GM18520 (cell line): ENCODE measurements around the gene LHX3.

Experiments
- ATAC-seq: cut with Tn5 transposase; IDR thresholded peaks from one replicate; pipeline ENCODE4 v1.9.1; 2021; ENCODE audit not compliant: unreplicated experiment

Gene LHX3

DNA sequence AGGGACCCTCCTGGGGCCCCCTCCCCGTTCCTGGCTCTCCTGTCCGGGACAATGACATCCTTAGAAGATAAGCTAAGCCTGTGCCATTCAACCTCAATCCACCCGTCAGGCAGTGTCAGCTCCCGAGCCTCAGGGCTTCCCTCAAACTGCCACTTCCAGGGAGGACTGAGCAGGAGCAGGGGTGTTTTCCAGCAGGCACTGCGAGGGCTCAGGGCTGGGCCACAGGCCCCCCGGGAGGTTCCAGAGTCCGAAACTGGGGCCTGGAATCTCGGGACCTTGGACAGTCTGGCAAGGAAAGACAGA, 26.2 kb downstream of the LHX3 start:
- ATAC-seq: no peak

DNA sequence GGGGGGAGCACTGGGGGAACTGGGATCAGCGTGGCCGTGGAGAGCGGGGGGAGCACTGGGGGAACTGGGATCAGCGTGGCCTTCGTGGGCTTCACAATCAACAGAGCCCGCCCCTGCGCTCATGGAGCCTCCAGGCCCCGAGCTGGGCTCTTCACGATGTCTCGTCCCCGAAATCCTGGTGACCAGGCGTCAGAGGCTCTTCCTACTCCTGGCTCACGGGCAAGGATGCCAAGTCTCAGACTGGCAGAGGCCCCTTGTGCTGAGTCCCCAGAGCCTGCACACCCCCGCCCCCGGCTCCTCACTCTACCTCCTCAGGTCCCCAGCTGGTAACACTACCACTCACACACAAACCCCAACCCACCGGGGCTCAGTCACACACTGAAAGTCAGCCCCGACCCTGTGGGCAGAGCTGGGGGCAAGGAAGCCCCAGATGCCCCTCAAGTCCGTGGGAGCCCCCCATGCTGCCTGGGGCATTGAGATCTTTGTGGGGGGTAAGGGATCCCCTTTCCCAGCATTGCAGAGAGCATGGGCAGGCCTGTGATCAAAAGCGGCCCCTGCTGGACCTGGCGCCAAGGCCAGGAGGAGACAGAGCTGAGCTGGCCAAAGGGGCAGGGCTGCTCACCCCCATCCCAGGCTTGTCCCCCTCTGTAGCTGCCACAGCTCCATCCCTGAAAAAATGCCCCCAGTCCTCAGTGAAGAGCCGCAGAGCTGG, 26.7 kb downstream of the LHX3 start:
- ATAC-seq: no peak

DNA sequence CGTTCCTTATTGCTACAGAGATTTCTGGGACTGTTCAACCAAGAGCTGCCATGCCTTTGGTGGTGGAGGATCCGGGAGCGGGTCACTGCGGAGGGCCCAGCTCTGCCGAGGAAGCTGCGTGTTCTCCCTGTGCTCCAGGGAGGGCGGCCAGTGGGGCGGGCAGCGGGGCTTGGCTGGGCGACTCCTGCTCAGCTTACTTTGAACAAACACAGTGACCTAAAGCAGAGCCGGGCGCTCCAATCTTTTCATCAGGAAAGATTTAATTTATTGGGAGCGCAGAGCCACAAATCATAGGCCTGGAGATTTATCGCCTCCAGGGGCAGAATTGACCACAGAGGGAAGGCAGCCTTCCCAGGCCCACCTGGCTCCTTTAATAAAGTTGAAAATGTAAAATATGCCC, 27.7 kb downstream of the LHX3 start:
- ATAC-seq: no peak

DNA sequence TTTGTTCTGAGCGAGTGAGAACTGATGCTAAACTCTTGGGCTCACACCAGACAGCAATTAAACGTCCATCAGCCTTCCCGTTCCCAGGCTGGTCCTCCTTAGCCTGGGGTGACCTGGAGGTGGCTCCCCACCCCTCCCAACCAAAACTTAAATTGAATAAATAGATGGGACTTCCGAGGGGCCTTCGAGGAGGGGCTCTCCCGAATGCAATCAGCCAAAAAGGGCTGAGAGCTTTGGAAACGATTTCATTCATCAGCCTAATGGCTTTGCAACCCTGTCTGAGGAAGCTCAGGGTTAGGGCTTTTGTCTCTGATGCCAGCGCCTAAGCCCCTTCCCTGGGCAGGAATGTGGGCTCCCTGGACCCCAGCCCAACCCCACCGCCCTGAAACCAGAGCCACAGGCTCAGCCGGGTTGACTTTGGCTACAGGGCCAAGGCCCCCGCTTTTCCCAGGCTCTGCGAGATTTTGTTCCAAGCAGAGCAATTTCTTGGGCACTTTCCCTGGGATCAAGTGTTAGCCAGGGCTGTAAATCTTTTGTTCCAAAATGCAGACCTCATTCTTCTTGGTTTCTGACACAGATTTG, 29.2 kb downstream of the LHX3 start:
- ATAC-seq: no peak

DNA sequence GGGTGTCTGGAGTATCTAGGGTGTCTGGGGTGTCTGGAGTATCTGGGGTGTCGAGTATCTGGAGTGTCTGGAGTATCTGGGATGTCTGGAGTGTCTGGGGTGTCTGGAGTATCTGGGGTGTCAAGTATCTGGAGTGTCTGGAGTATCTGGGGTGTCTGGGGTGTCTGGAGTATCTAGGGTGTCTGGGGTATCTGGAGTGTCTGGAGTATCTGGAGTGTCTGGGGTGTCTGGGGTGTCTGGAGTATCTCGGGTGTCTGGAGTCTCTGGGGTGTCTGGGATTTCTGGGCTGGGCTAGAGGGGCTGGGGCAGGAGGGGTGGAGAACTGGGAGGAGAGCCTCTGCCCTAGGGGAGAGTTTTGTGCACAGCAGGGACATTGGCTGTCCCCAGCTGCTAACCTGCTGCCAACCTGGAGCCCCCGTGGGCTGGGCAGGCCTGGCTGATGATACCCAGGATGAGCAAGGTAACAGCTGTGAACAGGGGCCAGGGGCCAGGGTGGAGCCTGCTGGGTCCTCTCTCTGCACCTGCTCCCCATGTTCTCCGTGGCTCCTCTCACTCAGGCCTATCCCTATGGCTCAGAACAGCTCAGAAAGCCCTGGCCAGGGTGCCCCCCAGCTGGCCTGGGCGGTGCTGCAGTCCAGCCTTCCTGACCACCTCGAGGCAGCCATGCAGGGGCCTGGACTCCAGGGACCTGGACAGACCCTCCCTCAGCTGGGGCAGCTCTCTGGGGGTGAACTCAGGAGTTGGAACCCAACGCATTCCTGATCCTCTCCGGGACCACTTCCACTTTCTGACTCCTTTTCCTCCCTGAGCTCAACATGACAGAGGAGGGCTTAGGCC, 29.9 kb downstream of the LHX3 start:
- ATAC-seq: no peak

DNA sequence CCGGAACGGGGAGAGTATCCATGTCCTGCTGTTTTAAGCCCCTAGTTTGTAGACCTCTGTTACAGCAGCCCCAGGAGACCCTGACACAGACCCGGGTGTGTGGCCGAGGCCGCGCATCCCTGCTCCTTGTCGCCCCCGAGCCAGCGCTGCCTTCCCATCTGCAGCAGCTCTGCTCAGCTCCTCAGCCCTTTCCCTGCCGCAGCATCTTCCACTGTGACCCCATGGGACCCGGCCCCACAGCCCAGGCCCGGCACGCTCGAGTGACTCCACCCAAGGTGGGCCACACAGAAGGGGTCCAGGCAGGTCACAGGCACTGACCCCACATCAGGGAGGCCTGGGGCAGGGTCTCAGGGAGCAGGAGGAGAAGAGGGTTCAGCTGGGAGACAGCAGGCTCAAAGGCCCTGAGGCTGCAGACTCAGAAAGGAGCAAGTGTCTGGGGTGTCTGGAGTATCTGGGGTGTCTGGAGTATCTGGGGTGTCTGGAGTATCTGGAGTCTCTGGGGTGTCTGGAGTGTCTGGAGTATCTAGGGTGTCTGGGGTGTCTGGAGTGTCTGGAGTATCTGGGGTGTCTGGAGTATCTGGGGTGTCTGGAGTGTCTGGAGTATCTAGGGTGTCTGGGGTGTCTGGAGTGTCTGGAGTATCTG, 31.2 kb downstream of the LHX3 start:
- ATAC-seq: no peak

DNA sequence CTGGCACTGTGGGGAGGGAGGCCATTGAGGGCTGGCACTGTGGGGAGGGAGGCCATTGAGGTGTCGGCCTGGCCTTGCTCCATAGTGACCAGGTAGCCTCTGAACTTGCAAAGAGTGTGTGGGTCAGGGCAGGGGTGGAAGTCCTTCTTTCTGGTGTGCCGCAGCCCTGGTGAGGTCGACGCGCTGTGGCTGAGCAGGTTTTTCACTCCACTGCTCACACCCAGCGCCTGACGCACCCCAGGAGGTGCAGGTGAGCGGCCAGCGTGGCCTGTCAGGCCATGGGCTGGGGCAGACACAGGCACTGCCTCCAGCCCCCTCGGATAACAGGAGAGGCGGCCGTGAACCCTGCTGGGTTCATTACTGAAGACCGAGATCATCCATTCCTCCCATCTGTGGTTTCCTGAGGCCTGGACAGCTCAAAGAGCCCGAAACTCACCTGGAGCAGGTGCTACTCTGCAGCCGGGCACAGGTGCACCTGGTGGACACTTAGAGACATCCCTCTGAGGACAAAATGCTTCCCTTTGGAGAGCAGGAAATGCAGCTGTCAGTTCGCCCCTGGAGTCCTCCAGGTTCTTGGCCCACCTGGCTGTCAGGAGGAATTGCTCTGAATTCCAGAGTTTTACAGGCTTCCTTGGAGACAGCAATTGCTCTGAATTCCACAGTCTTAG, 32.4 kb downstream of the LHX3 start:
- no peak for ATAC-seq

DNA sequence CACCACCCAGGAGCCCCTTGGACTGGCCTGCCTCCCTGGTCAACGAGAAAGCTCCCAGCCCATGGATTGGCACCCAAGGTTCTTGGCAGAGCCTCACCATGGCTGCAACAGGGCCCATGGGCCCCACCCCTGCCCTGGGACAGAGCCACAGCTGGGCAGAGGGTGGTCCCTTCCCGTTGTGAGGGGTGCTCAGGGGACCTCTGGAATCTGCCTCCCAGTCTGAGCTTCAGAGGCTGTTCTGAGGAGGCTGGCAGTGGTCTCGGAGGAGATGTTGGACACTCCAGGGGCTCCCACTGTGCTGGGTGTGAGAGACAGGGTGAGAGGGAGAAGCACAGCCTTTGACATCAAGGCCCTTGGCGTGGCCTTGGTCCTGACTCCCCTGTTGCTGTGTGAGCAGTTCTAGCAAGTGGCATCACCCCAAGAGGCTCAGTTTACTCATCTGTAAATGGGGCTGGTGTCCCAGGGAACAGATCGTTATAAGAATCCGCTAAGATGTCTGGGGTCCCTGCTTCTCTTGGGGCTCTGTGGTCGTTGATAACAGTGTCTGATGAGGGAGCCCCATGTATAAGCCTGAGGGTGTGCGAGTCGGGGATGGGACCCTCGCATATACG, 33.0 kb downstream of the LHX3 start:
- no peak for ATAC-seq

DNA sequence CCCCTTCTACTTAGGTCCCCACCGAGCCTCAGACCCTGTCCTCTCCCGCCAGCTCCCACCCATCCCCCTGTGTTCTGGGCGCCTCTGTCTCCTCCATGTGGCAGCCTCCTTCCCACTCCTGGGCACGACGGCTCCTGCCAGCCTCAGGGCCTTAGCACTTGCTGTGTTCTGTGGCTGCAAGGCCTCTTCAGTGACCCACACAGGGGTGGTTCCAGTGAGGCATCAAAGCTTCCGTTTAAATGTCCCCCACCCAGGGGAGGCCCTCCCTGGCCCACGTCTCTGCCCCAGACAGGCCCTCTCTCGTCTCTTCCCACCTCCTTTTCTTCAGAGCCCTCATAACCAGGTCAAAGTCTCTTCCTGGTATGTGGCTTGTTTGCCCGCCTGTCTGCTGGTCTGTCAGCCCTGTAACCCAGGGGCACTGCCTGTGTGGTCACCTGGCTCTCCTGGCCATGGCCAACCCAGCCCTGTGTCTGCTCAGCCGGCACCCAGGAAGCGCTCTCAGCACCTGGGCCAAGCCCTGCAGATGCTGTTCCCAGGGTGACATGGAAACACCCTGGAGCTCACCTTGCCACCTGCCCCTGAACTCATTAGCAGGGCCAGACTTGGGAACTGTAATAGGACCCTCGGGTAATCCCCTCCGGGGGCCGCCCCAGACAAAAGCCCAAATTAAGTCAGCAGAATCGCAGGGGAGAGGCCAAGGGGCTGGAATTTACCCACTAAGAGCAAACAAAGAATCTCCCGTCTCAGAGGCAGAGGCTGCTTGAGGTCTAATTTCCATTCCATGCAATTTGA, 33.7 kb downstream of the LHX3 start:
- ATAC-seq: no peak

DNA sequence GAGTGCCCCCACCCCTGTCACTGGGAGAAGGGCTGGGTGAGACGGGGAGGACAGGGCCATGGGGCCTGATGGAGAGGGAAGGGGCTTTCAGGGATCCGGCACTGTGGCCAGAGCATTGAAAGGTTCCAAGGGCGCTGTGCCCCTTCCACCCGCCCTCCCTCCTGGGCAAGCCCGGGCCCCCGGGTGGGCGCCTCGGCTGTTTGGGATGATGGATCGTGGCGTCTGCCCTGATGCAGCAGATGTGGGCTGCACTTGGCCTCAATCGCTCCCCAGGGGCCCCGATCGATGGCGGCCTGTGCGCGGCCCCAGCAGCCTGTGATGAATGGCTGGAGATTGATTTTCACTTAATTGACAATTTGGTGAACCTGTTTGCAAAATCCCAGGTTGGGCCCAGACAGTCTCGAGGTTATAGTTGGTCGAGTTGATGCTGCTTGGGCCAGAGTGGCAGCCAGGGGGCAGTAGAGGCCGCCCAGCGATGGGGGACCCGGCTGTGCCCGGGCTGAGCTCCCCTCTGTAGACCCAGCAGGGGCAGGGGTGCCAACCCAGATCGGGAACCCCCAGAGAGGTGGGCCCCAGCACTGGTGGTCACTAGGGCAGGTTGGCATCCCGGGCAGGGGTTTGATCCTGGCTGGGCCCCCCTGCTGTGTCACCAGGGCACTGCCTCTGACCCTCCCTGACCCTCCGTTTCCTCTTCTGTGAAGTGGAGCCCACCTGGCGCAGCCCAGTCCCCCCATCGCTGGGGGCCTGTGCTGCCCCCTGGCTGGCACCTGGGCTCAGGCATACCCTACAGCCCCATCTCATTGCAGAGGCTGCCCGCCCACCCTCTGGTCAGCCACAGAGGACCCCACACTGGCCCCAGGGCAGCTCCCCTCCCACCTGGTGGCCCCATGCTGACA, 34.7 kb downstream of the LHX3 start:
- ATAC-seq: no peak

DNA sequence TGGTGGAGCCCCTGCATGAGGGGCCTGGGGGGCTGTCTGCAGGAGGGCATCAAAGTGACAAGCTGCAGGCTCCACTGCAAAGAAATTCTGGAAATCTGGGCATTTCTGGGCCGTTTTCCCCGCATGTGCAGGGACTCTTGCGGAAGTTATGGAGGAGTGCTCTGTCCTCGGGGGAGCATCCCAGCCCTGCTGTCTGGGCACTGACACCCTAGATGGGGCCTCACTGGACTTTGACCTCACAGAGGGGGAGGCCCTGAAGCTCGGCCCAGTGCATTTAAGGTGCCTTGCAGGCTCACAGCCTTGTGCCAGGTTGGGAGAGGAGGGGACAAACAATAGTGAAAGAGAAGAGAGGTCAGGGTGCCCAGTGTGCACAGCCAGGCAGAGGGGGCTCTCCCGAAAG, 35.4 kb downstream of the LHX3 start:
- no peak for ATAC-seq

DNA sequence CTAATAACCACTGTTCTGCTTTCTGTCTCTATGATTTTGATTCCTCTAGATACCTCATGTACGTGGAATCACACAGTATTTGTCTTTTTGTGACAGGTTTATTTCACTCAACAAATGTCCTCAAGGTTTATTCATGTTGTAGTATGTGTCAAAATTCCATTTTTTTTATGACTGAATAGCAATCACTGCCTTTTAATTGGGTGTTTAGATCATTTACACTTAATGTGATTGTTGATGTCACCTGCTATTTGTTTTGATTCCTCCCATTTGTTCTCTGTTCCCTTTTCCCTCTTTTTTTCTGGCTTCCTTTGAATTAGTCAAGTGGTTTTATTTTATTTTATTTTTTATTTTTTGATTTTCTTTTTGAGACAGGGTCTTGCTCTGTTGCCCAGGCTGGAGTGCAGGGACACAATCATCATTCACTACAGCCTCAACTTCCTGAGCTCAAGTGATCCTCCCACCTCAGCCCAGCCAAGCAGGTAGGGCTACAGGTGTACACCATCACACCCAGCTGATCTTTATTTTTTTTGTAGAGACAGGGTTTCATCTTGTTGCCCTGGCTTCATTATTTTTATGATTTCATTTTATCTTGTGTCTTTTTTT, 41.6 kb downstream of the LHX3 start:
- ATAC-seq: no peak

DNA sequence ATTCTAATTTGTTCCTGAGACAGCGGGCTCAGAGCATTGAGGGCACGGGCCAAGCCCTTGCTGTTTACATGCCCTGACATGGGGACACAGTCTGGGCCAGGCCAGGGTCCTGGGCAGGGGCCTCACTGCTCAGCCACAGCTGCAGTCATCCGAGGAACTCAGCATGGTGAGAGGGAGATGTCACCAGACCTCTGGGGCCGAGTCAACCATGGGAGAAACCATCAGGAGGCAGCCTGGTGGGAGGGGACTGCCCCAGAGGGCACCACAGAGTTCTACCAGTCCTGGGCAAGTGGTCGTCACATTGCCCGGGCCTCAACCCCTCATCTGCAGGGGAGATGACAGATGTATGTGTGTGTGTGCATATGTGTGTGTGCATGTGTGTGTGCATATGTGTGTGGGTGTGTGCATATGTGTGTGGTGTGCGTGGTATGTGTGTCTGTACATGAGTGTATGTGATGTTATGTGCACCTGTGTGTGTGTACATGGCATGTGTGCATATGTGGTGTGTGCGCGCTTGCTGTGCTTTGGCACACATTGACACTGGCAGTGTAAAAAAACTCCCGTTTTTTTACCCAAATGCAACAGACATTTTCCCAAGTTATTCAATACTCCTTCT, 43.8 kb downstream of the LHX3 start:
- ATAC-seq: no peak

DNA sequence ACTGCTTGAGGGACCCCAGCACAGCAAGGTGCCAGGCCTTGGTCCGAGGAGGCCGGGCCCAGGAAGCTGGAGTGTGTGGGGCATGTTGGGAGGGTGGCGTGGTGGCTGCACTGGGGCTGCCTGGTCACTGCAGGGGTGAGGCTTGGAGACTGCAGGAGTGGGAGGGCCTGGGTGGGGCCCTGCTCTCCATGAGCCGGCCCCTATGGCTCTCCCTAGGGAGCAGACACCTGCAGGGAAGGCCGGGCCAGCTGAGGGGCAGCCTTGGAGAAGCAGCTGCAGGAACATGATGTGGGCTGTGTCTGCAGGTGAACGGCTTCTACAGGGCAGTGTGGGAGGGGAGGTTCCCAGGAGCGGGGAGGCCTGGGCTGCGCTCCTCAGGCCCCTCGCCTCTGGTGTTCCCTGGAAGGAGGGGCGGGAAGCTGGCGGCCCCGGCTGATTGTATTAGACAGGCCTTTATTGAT, 44.5 kb downstream of the LHX3 start:
- no peak for ATAC-seq

DNA sequence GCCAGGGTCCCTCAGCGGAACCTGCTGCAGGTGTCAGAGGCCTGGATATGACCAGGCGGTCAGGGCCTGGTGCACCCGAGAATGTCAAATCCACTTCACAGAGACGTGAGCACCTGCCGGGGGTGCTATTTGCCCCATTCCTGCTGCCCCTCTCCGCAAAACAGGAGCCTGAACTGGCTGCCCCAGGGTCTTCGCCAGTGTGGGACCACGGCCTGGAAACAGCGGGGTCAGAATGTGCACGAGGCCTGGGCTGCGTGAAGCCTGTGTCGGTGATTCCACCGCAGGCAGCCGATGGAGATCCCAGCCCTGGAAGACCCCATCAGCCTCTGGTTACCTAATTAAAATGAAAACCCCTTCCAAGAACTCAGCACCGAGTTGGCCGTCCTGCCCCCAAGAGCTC, 45.1 kb downstream of the LHX3 start:
- ATAC-seq: no peak

DNA sequence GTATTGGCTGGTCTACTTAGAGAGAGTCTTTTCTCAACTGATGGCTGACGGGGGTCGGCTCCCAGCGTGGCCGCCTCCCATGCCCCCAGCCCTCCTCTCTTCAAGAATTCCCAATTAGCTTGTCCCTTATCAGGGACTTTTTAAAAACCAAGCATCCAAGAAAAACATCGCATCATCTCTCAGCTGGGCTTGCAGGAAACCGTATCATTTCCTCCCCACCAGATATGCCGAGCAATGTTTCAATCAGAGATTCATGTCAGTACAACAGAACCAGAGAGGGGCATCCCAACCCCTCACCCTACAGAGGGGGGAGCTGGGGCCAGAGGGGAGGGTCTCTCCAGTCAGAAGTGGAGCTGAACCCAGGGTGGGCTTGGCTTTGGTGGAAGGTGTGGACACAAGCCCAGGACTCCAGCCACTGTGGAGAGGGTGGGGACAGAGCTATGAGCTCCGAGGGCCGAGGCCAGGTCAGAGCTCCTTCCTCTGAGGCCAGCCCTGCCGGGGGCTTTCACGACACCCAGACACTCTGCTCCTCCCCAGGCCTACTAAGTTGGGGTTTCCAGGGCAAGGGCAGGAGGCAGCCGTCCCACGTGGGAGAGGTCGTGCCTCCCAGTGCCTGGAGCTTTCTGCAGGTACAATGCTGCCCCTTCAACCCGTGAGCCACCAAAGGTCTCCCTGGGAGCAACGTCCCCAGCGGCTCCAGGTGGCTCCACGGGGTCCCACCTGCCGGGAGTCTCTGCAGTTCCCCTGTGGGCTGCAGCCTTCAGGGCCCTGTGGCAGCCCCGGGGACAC, 47.3 kb downstream of the LHX3 start:
- no peak for ATAC-seq
